GM12878 (cell line): ENCODE results near the gene NSL1. TPM values are rescaled to one million over a fixed set of nuclear protein-coding genes. Genes with fewer than 3 reads are reported as not detected.

Experiments
- ATF7 ChIP-seq: fragments of 450-650 bp; IDR thresholded peaks from 2 replicates; pipeline ENCODE4 v1.6.1; 2016; ENCODE audit warnings: low read depth, mild to moderate bottlenecking
- BHLHE40 ChIP-seq, 2 experiments: fragments of 450-650 bp in 1 of 2; IDR thresholded peaks; 2 replicates each; pipeline ENCODE4 v1.6.1; 2011 to 2017; ENCODE audit warnings: low read depth in 2 of 2, borderline replicate concordance in 1 of 2, improper control_type of control experiment in 1 of 2, low read length in 1 of 2, mild to moderate bottlenecking in 1 of 2
- CHD2 ChIP-seq: IDR thresholded peaks from 2 replicates; pipeline ENCODE4 v1.6.1; 2011; ENCODE audit warnings: low read depth, low read length, improper control_type of control experiment, borderline replicate concordance
- EP300 ChIP-seq, 2 experiments: fragments of 150-350 bp in 1 of 2; IDR thresholded peaks; 2 replicates each; pipeline ENCODE4 v1.6.1; 2011 to 2012; ENCODE audit warnings: low read depth in 2 of 2, low read length in 2 of 2, borderline replicate concordance in 1 of 2, improper control_type of control experiment in 1 of 2, inconsistent platforms in 1 of 2; ENCODE audit not compliant: control insufficient read depth in 1 of 2
- HDGF ChIP-seq: fragments of 450-650 bp; IDR thresholded peaks from 2 replicates; pipeline ENCODE4 v1.6.1; 2016; ENCODE audit warnings: antibody characterized with exemption
- IRF4 ChIP-seq: IDR thresholded peaks from 2 replicates; pipeline ENCODE4 v1.6.1; 2011; ENCODE audit warnings: low read depth, low read length
- JUNB ChIP-seq: IDR thresholded peaks from 2 replicates; pipeline ENCODE4 v1.6.1; 2016; ENCODE audit warnings: antibody characterized with exemption, mild to moderate bottlenecking
- MEF2B ChIP-seq: fragments of 450-650 bp; IDR thresholded peaks from 2 replicates; pipeline ENCODE4 v1.6.1; 2018; ENCODE audit warnings: mild to moderate bottlenecking, moderate library complexity; ENCODE audit not compliant: partially characterized antibody, poor library complexity, severe bottlenecking
- MXI1 ChIP-seq: fragments of 150-350 bp; IDR thresholded peaks from 2 replicates; pipeline ENCODE4 v1.6.1; 2011; ENCODE audit warnings: low read depth, mild to moderate bottlenecking, inconsistent platforms, low read length, improper control_type of control experiment
- NBN ChIP-seq: fragments of 450-650 bp; IDR thresholded peaks from 2 replicates; pipeline ENCODE4 v1.6.1; 2016
- NFIC ChIP-seq: IDR thresholded peaks from 2 replicates; pipeline ENCODE4 v1.6.1; 2012; ENCODE audit warnings: low read depth, mild to moderate bottlenecking, inconsistent platforms, low read length, moderate library complexity
- RAD21 ChIP-seq: IDR thresholded peaks from 2 replicates; pipeline ENCODE4 v1.6.1; 2011; ENCODE audit warnings: mild to moderate bottlenecking, low read depth, low read length, moderate library complexity; ENCODE audit not compliant: insufficient read depth
- SMAD1 ChIP-seq: fragments of 450-650 bp; IDR thresholded peaks from 2 replicates; pipeline ENCODE4 v1.6.1; 2018; ENCODE audit warnings: mild to moderate bottlenecking, low read depth; ENCODE audit not compliant: partially characterized antibody
- SP1 ChIP-seq: IDR thresholded peaks from one replicate; pipeline ENCODE4 v1.6.1; 2011; ENCODE audit warnings: low read depth, low read length
- SRF ChIP-seq, 2 experiments: IDR thresholded peaks; 2 replicates each; pipeline ENCODE4 v1.6.1; 2011; ENCODE audit warnings: low read depth in 2 of 2, low read length in 2 of 2, mild to moderate bottlenecking in 1 of 2, moderate library complexity in 1 of 2
- SUZ12 ChIP-seq: fragments of 200-600 bp; sonication (generic); IDR thresholded peaks from one replicate; pipeline ENCODE4 v1.6.1; 2018; ENCODE audit warnings: antibody characterized with exemption, mild to moderate bottlenecking; ENCODE audit not compliant: unreplicated experiment
- TCF12 ChIP-seq: IDR thresholded peaks from 2 replicates; pipeline ENCODE4 v1.6.1; 2011; ENCODE audit warnings: low read depth, mild to moderate bottlenecking, low read length
- ZNF217 ChIP-seq: fragments of 450-650 bp; IDR thresholded peaks from 2 replicates; pipeline ENCODE4 v1.6.1; 2017; ENCODE audit warnings: antibody characterized with exemption, mild to moderate bottlenecking
- ZNF24 ChIP-seq: fragments of 450-650 bp; IDR thresholded peaks from 2 replicates; pipeline ENCODE4 v1.6.1; 2017; ENCODE audit warnings: antibody characterized with exemption, mild to moderate bottlenecking
- polyA plus RNA-seq, 11 experiments: library from polyadenylated mRNA; depleted of rRNA in 4 of 11; unstranded in 6 of 11; stranded (reverse) in 5 of 11; fragments of >200 nt; fragmentation: Nextera tagmentation in 4 of 11; fragmentation: Illumina TruSeq in 1 of 11; extraction: Ambion mirVana in 4 of 11; extraction: Trizol in 1 of 11; gene quantifications; 1 replicate in 1 of 11; 2 replicates in 10 of 11; pipeline versions ENCODE4 v1.2.1 to v1.2.3, GENCODE V29; 2011 to 2016; ENCODE audit warnings: inconsistent platforms in 2 of 11, missing spikeins in 2 of 11, low read depth in 1 of 11
- total RNA-seq, 4 experiments: library from RNA; depleted of rRNA in 3 of 4; stranded (reverse); fragments of >200 nt in 3 of 4; fragmentation: Illumina TruSeq in 1 of 4; extraction: Trizol in 1 of 4; gene quantifications; 2 replicates each; pipeline versions ENCODE4 v1.2.1 to v1.2.3, GENCODE V29; 2013 to 2021
- TF ChIP-seq, protein P1 (sequence below): fragments of 450-650 bp; IDR thresholded peaks from 2 replicates; pipeline ENCODE4 v1.6.1; 2017; ENCODE audit warnings: mild to moderate bottlenecking, low read depth, inconsistent platforms; ENCODE audit not compliant: poor library complexity, severe bottlenecking
- TF ChIP-seq, protein P2 (sequence below): fragments of 450-650 bp; IDR thresholded peaks from 2 replicates; pipeline ENCODE4 v1.6.1; 2016; ENCODE audit warnings: mild to moderate bottlenecking
- TF ChIP-seq, protein P3 (sequence below): fragments of 150-350 bp; IDR thresholded peaks from 2 replicates; pipeline ENCODE4 v1.6.1; 2016; ENCODE audit warnings: low read depth, low read length
- TF ChIP-seq, protein P4 (sequence below), 3 experiments: IDR thresholded peaks in 2 of 3; conservative IDR thresholded peaks in 1 of 3; 2 replicates each; pipeline ENCODE4 v1.5.1; 2011; ENCODE audit warnings: low read depth in 3 of 3, low read length in 3 of 3, mild to moderate bottlenecking in 3 of 3, control low read depth in 2 of 3, moderate library complexity in 2 of 3, inconsistent platforms in 1 of 3, mixed read lengths in 1 of 3; ENCODE audit not compliant: control insufficient read depth in 2 of 3, insufficient read depth in 1 of 3; ENCODE audit errors: extremely low read depth in 1 of 3

The NSL1 gene
- total and polyA plus RNA-seq, 10 of the 15 experiments (the other 5 are each of a cell fraction or from before 2014, with no cell fraction given) = 36.7 to 74.2 (median 46.4) TPM

DNA sequence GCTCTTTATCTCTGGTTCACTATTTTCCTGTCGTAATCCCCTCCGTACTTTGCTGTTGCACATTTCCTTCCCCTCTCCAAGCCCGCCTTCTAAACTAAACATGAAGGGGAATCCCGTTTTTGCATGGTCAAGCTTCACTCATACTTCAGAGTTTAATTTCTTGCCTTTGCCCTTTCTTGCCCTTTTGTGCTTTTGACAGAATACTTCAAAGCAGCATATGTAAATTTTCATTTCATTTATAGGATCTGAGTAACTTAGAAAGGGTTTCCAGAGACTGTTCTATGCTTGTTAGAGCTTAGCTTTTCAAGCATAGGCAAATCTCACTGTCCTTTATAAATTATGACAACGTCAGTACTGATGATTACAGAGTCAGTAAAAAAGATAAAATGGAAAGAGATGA, 28.1 kb upstream of the NSL1 start (continued):
- TF ChIP-seq BHLHE40 (IDR thresholded peaks at IDR 0.05; ENCODE audit: borderline replicate concordance in 1 of 2, low read depth in 2 of 2, low read length in 1 of 2) (no peak), ZNF217 (peak; percentile 78; the same call in 1 of the 2 replicates), CHD2 (no peak), MXI1 (no peak), SMAD1 (no peak), RAD21 (no peak), MEF2B (peak; percentile 36), EP300 (IDR thresholded peaks at IDR 0.05; ENCODE audit: borderline replicate concordance in 1 of 2, control insufficient read depth in 1 of 2, low read depth in 2 of 2, low read length in 2 of 2) (peak; percentile 29 to 34; a peak in 1 of 4 replicates), ZNF24 (no peak), TCF12 (no peak), SRF (IDR thresholded peaks at IDR 0.05; ENCODE audit: low read depth in 2 of 2, low read length in 2 of 2) (no peak), SP1 (no peak), SUZ12 (no peak), NBN (no peak), IRF4 (no peak), HDGF (no peak), ATF7 (no peak), JUNB (no peak), NFIC (peak; percentile 69; the same call in 1 of the 2 replicates)
- TF ChIP-seq, protein P1, sequence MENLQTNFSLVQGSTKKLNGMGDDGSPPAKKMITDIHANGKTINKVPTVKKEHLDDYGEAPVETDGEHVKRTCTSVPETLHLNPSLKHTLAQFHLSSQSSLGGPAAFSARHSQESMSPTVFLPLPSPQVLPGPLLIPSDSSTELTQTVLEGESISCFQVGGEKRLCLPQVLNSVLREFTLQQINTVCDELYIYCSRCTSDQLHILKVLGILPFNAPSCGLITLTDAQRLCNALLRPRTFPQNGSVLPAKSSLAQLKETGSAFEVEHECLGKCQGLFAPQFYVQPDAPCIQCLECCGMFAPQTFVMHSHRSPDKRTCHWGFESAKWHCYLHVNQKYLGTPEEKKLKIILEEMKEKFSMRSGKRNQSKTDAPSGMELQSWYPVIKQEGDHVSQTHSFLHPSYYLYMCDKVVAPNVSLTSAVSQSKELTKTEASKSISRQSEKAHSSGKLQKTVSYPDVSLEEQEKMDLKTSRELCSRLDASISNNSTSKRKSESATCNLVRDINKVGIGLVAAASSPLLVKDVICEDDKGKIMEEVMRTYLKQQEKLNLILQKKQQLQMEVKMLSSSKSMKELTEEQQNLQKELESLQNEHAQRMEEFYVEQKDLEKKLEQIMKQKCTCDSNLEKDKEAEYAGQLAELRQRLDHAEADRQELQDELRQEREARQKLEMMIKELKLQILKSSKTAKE = no peak
- TF ChIP-seq, protein P2, sequence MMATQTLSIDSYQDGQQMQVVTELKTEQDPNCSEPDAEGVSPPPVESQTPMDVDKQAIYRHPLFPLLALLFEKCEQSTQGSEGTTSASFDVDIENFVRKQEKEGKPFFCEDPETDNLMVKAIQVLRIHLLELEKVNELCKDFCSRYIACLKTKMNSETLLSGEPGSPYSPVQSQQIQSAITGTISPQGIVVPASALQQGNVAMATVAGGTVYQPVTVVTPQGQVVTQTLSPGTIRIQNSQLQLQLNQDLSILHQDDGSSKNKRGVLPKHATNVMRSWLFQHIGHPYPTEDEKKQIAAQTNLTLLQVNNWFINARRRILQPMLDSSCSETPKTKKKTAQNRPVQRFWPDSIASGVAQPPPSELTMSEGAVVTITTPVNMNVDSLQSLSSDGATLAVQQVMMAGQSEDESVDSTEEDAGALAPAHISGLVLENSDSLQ = peak; percentile 50
- TF ChIP-seq, protein P3, sequence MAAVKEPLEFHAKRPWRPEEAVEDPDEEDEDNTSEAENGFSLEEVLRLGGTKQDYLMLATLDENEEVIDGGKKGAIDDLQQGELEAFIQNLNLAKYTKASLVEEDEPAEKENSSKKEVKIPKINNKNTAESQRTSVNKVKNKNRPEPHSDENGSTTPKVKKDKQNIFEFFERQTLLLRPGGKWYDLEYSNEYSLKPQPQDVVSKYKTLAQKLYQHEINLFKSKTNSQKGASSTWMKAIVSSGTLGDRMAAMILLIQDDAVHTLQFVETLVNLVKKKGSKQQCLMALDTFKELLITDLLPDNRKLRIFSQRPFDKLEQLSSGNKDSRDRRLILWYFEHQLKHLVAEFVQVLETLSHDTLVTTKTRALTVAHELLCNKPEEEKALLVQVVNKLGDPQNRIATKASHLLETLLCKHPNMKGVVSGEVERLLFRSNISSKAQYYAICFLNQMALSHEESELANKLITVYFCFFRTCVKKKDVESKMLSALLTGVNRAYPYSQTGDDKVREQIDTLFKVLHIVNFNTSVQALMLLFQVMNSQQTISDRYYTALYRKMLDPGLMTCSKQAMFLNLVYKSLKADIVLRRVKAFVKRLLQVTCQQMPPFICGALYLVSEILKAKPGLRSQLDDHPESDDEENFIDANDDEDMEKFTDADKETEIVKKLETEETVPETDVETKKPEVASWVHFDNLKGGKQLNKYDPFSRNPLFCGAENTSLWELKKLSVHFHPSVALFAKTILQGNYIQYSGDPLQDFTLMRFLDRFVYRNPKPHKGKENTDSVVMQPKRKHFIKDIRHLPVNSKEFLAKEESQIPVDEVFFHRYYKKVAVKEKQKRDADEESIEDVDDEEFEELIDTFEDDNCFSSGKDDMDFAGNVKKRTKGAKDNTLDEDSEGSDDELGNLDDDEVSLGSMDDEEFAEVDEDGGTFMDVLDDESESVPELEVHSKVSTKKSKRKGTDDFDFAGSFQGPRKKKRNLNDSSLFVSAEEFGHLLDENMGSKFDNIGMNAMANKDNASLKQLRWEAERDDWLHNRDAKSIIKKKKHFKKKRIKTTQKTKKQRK = no peak
- TF ChIP-seq, protein P4, sequence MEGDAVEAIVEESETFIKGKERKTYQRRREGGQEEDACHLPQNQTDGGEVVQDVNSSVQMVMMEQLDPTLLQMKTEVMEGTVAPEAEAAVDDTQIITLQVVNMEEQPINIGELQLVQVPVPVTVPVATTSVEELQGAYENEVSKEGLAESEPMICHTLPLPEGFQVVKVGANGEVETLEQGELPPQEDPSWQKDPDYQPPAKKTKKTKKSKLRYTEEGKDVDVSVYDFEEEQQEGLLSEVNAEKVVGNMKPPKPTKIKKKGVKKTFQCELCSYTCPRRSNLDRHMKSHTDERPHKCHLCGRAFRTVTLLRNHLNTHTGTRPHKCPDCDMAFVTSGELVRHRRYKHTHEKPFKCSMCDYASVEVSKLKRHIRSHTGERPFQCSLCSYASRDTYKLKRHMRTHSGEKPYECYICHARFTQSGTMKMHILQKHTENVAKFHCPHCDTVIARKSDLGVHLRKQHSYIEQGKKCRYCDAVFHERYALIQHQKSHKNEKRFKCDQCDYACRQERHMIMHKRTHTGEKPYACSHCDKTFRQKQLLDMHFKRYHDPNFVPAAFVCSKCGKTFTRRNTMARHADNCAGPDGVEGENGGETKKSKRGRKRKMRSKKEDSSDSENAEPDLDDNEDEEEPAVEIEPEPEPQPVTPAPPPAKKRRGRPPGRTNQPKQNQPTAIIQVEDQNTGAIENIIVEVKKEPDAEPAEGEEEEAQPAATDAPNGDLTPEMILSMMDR (IDR thresholded peaks at IDR 0.05 in 2 of 3, conservative IDR thresholded peaks at IDR 0.05 in 1 of 3; ENCODE audit: control insufficient read depth in 2 of 3, extremely low read depth in 1 of 3, insufficient read depth in 1 of 3, low read depth in 3 of 3, low read length in 3 of 3) = no peak
